ENCODE measurements around the gene WIPF3. TPM values are rescaled to one million over a fixed set of nuclear protein-coding genes. Genes with fewer than 3 reads are reported as not detected.

Gene WIPF3
- total RNA-seq, 6 experiments from 2014 or later: 0.64 to 4.1 (median 0.93) TPM

GRCh38 chr7:29815181-29816105 lies 9.1 kb downstream of the WIPF3 start:
- H3K27me3 ChIP-seq: no peaks in the 10 kb centered on the region
- DNase-seq: no peak

GRCh38 chr7:29818308-29818707 lies 12.0 kb downstream of the WIPF3 start:
- Histone ChIP-seq H3K27ac (no peak overlapping the region), H3K4me3 (no peak overlapping the region), H3K9me3 (no peaks in the 10 kb centered on the region), H3K36me3 (no peaks in the 10 kb centered on the region), H3K27me3 (no peaks in the 10 kb centered on the region), H3K4me1 (no peaks in the 10 kb centered on the region)
- no peak for DNase-seq
- intact Hi-C loops (cut with DNase I): no loop called here
- WGBS (ENCODE audit: insufficient coverage, low coverage, low lambda C conversion rate, missing lambda C conversion rate): 94% methylated on average over 6 of the region's 6 CpGs
- TF ChIP-seq CTCF (IDR thresholded peaks at IDR 0.05): no peak
- TF ChIP-seq POLR2A (IDR thresholded peaks at IDR 0.05): no peak
- no peak for ATAC-seq

More at GRCh38 chr7:29815181-29816105, 9.1 kb downstream of the WIPF3 start:
- intact Hi-C loops (cut with DNase I): no loop called here
- H3K4me1 ChIP-seq: no peaks in the 10 kb centered on the region
- H3K27ac ChIP-seq: no peak overlapping the region
- no peaks in the 10 kb centered on the region for H3K36me3 ChIP-seq
- 59% methylated on average over 8 of the region's 10 CpGs for WGBS (ENCODE audit: insufficient coverage, low coverage, low lambda C conversion rate, missing lambda C conversion rate)
- no peak for ATAC-seq
- no peak overlapping the region for H3K4me3 ChIP-seq
- no peaks in the 10 kb centered on the region for H3K9me3 ChIP-seq
- TF ChIP-seq POLR2A (IDR thresholded peaks at IDR 0.05) (no peak), CTCF (IDR thresholded peaks at IDR 0.05) (no peak)

GRCh38 chr7:29825775-29826529 lies 19.6 kb downstream of the WIPF3 start:
- intact Hi-C loops (cut with DNase I): no loop called here
- no peaks in the 10 kb centered on the region for H3K36me3 ChIP-seq
- 53% methylated on average over 4 of the region's 7 CpGs for WGBS (ENCODE audit: insufficient coverage, low coverage, low lambda C conversion rate, missing lambda C conversion rate)
- ATAC-seq (peak in 2 of 4 donors; percentile 18 to 34), DNase-seq (no peak)
- no peak overlapping the region for H3K27ac ChIP-seq
- no peaks in the 10 kb centered on the region for H3K4me1 ChIP-seq
- H3K4me3 ChIP-seq: no peak overlapping the region
- no peak for TF ChIP-seq CTCF (IDR thresholded peaks at IDR 0.05)
- no peak for TF ChIP-seq POLR2A (IDR thresholded peaks at IDR 0.05)
- H3K27me3 ChIP-seq: no peaks in the 10 kb centered on the region
- no peaks in the 10 kb centered on the region for H3K9me3 ChIP-seq

GRCh38 chr7:29826530-29826822 lies 20.2 kb downstream of the WIPF3 start:
- DNase-seq: no peak
- TF ChIP-seq CTCF (IDR thresholded peaks at IDR 0.05): no peak
- no peak for TF ChIP-seq POLR2A (IDR thresholded peaks at IDR 0.05)
- Histone ChIP-seq H3K27ac (no peak overlapping the region), H3K27me3 (no peaks in the 10 kb centered on the region), H3K9me3 (no peaks in the 10 kb centered on the region), H3K36me3 (no peaks in the 10 kb centered on the region), H3K4me1 (no peaks in the 10 kb centered on the region), H3K4me3 (no peak overlapping the region)
- no peak for ATAC-seq
- WGBS (ENCODE audit: insufficient coverage, low coverage, low lambda C conversion rate, missing lambda C conversion rate): 91% methylated on average over 2 of the region's 2 CpGs
- intact Hi-C loops (cut with DNase I): no loop called here

Data from right lobe of liver (tissue), 6 donors.